H1 (cell line): ENCODE measurements around the gene CDC42.

Experiments
- EP300 ChIP-seq, 2 experiments: IDR thresholded peaks; 1 replicate in 1 of 2; 2 replicates in 1 of 2; pipeline ENCODE4 v1.6.1; 2011 to 2012; ENCODE audit warnings: low read depth in 2 of 2, low read length in 2 of 2, mild to moderate bottlenecking in 2 of 2, borderline replicate concordance in 1 of 2, inconsistent platforms in 1 of 2, moderate library complexity in 1 of 2
- POLR2A ChIP-seq, 2 experiments: IDR thresholded peaks; 1 replicate in 1 of 2; 2 replicates in 1 of 2; pipeline ENCODE4 v1.6.1; 2011; ENCODE audit warnings: low read depth in 2 of 2, low read length in 2 of 2, mild to moderate bottlenecking in 2 of 2; ENCODE audit errors: control extremely low read depth in 1 of 2
- TF ChIP-seq, protein P1 (sequence below): IDR thresholded peaks from 2 replicates; pipeline ENCODE4 v1.6.1; 2011; ENCODE audit warnings: low read depth, mild to moderate bottlenecking, low read length; ENCODE audit not compliant: insufficient read depth
- TF ChIP-seq, protein P2 (sequence below), 3 experiments: IDR thresholded peaks; 1 replicate in 2 of 3; 2 replicates in 1 of 3; pipeline versions ENCODE4 v1.5.1 to v1.6.1; 2011; ENCODE audit warnings: low read length in 3 of 3, mild to moderate bottlenecking in 3 of 3, inconsistent platforms in 2 of 3, low read depth in 1 of 3, moderate library complexity in 1 of 3; ENCODE audit not compliant: insufficient read depth in 1 of 3; ENCODE audit errors: control extremely low read depth in 1 of 3

DNA sequence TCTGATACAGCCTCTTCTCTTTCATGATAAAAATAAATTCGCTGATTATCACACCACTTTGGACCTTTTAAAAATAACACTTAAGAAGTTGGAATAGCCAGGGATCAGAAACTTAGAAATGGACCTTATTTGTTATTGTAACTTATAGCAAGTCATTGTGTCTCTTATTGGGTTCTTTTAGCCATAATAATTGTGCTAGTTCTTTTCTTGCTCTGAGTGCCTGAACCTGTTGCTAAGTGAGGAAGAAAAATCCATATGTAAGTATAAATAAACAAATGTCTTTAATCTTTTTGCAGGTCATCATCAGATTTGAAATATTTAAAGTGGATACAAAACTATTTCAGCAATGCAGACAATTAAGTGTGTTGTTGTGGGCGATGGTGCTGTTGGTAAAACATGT lies 25.6 kb downstream of the CDC42 start:
- TF ChIP-seq EP300 (IDR thresholded peaks at IDR 0.05; ENCODE audit: borderline replicate concordance in 1 of 2, low read depth in 2 of 2, low read length in 2 of 2) (no peak), POLR2A (IDR thresholded peaks at IDR 0.05; ENCODE audit: control extremely low read depth in 1 of 2, low read depth in 2 of 2, low read length in 2 of 2) (no peak)
- TF ChIP-seq, protein P1, sequence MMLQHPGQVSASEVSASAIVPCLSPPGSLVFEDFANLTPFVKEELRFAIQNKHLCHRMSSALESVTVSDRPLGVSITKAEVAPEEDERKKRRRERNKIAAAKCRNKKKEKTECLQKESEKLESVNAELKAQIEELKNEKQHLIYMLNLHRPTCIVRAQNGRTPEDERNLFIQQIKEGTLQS, result no peak
- TF ChIP-seq, protein P2, sequence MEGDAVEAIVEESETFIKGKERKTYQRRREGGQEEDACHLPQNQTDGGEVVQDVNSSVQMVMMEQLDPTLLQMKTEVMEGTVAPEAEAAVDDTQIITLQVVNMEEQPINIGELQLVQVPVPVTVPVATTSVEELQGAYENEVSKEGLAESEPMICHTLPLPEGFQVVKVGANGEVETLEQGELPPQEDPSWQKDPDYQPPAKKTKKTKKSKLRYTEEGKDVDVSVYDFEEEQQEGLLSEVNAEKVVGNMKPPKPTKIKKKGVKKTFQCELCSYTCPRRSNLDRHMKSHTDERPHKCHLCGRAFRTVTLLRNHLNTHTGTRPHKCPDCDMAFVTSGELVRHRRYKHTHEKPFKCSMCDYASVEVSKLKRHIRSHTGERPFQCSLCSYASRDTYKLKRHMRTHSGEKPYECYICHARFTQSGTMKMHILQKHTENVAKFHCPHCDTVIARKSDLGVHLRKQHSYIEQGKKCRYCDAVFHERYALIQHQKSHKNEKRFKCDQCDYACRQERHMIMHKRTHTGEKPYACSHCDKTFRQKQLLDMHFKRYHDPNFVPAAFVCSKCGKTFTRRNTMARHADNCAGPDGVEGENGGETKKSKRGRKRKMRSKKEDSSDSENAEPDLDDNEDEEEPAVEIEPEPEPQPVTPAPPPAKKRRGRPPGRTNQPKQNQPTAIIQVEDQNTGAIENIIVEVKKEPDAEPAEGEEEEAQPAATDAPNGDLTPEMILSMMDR (IDR thresholded peaks at IDR 0.05; ENCODE audit: control extremely low read depth in 1 of 3, insufficient read depth in 1 of 3, low read depth in 1 of 3, low read length in 3 of 3), result no peak
